ENCODE measurements around the gene KAT6B. TPM values are rescaled to one million over a fixed set of nuclear protein-coding genes. Genes with fewer than 3 reads are reported as not detected.
"Not testable (repeated sequence)": the region's sequence is repeated elsewhere in the genome, so short reads cannot be mapped to it uniquely, and the experiment has no call there.

Gene KAT6B
- total RNA-seq, 1 donor from 2014 or later, result 47.1 TPM

GRCh38 chr10:75038335-75038734, 211.9 kb downstream of the KAT6B start:
- peak; percentile 69 for ATAC-seq
- DNase-seq, result peak; percentile 73
- intact Hi-C loops (cut with micrococcal nuclease), result no loop called here

- intact Hi-C loops (cut with micrococcal nuclease), result no loop called here
- DNase-seq (no peak), ATAC-seq (no peak)
These were observed 214.2 kb downstream of the KAT6B start for GRCh38 chr10:75040576-75040975.

DNA sequence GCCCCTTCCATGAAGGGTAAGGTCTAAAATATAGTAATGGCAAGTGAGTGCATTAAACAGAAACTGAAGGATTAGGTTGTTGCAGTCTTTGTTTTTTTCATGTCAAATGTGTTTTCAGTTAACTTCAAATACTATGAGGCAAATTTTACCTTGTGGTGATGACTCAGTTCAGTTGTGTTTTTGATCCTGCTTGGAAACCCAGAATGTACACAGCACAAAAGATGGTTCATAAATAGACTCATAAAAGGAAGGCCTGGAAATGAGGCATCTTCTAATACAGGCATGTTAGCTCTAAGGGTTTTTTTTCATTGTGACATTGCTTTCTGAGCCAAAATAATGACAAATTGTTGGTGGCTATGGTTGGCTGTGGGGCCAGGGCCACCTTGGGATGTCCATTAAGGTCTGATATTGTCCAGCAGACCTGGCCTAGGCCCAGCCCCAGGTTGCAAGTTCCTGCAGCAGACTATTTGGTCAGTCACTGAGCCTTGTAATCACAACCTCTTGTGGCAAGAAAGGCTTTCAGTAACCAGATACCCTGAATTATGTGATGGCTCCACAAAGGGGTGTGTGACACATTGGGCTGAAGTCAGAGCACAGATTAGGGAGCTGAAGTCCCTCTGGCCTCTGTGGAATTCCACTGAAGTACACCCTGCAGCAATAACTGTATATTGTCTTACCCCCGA, 216.0 kb downstream of the KAT6B start:
- intact Hi-C loops (cut with micrococcal nuclease), result no loop called here
- ATAC-seq (no peak), DNase-seq (no peak)

DNA sequence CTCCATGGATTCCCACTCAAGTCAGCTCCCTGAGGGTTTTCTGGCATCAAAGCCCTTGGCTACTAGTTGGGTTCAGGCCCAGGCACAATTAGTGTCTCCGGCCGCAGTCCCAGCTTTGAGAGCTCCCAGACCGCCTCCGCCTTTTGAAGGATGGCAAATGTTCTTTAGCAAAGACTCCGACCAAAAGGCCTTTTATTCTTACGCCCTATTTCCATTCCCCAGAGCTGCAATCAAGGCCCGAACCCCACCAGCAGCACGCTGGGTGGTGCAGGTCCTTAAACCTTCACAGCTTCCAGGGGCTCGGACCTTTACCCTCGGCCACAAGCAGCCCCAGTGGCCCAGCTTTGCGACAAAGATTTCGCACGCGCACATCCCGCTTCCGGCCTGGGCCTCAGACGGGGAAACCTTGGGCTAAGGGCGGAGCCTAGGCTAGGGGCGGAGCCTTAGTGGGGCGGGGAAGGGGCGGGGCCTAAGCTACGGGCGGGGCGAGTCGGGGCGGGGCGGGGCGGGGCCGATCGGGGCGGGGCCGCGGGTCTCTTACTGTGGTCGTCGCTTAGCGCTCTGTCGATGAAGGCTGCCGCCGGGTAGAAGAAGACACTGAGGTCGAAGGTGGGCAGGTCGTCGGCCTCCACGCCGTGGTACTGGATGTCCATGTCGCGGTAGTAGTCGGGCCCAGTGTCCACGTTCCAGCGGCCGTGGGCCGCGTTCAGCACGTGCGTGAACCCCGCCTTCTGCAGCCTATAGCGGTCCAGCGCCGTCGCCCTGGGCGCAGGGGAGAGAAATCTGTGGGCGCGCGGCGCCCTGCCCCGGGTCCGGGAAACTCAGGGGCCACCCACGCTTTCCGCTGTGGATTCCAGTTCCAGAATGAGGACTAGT, 217.1 kb downstream of the KAT6B start:
- intact Hi-C loops (cut with micrococcal nuclease), result no loop called here
- no peak for ATAC-seq
- DNase-seq, result no peak

GRCh38 chr10:75048669-75049098, 222.3 kb downstream of the KAT6B start:
- intact Hi-C loops (cut with micrococcal nuclease), result no loop called here
- no peak for ATAC-seq
- DNase-seq, result no peak

GRCh38 chr10:75049316-75050148, 223.1 kb downstream of the KAT6B start:
- no peak for DNase-seq
- intact Hi-C loops (cut with micrococcal nuclease), result no loop called here
- peak; percentile 27 for ATAC-seq

DNA sequence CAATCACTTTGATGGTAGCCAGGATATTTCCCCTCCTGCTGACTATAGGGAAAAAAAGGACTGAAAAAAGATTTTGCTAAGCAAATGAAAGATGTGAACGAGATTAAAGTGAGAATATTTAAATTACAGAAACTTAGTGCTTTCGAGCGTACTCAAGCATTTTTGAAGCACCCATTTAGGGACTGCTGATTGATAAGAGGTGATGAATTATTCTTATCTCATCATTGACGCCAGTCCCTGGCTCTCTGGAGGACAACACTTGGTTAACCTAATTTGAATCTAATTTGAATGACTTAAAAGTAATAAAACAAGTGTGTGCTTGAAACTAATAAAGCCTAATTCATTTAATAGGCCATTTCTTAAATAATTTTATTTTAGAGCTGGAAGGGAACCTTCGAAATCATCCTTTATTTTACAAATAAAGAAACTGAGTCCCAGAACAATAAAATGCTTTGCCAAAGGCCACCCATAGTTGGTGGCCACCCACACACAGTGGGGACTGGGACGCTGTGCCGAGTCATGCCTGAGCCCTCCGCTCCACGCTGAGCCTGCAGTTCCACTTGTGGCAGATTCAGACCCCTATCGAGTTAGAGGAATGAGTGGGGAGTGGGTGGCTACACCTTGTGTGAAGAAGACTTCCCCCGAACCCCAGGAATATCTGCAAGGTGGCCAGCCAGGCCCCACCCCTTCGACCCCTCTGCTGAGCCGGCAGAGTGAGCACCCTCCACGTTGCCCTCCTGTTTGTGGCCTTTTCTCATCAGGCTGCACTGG, 223.9 kb downstream of the KAT6B start:
- DNase-seq, result no peak
- intact Hi-C loops (cut with micrococcal nuclease), result no loop called here
- no peak for ATAC-seq

DNA sequence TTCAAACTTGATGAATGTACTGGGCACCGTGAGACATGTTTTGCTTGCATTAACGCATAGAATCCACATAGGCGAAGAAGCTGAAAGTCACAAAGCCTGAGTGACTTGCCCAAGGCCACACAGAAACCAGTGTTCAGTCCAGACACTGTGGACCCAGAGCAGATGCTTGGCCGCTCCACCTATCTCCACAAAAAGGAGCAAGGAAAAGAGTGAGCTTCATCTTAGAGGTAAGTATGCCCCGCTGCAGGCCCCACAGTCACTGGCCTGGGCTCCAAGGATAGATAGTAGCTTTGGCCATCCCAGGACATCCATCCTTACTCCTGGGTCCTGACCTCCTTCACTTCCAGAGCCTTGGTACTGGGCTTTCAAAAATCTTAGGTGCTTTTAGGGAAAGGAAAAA, 224.9 kb downstream of the KAT6B start:
- intact Hi-C loops (cut with micrococcal nuclease), result no loop called here
- no peak for DNase-seq
- ATAC-seq, result no peak

GRCh38 chr10:75055896-75056406, 229.6 kb downstream of the KAT6B start:
- DNase-seq; intact Hi-C loops (cut with micrococcal nuclease); ATAC-seq: not testable (repeated sequence)

DNA sequence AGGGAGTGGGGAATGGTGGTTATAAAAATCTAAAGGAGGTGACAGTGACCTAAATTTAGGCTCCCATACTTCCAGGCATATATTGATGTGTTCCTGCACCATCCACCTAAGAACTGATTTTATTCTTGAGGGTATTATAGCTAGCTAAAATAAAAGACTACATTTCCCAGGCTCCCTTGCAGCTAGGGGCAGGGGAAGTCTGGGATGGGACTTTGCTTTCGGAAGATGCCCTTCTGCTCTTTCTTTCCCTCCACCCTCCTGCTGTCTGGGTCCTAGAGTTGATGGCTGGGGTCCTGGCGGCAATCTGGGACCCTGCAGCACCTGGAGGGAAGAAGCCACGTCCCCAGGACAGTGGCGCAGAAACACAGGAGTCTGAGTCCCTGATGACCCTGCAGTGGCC, 231.3 kb downstream of the KAT6B start:
- ATAC-seq, result no peak

GRCh38 chr10:75058161-75058560, 231.8 kb downstream of the KAT6B start:
- intact Hi-C loops (cut with micrococcal nuclease), result no loop called here
- ATAC-seq (no peak), DNase-seq (no peak)

More for the DNA sequence above, 231.3 kb downstream of the KAT6B start:
- intact Hi-C loops (cut with micrococcal nuclease), result no loop called here
- no peak for DNase-seq

DNA sequence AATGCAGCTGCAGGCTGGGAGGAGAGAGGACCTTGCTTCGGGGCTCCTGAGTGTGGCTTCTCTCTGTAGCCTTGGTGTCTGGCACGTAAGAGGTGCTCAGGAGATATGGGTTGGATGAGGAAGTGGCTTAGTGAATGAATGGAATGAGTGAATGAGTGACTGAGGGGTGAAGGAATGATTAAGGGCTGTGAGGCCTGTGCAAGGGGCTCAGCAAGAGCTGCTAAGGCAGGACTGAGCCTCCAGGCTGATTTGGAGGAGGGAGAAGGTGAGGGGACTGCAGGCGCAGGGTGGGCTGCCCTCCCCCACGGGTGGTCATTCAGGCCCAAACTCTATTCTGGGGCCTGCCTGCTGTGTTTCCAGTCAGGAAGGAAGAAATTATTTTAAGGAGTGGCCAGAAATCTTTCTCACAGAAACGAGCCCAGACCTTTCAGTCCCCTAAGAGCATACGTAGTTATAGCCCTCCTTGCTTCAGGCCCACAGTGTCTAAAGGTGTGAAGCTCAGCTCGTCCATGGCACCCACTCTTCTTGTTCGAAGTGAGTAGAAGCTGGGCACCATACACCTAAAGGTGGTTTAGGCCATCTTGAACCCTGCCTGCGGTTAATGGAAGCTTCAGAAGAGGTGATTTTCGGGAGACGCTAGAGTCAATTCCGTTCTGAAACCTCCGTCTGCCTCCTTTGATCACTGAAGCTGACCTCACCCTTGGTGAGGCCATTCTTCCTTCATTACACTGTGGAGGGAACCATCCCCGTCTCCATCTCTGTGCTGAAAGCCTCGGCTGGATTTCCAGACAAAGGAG, 235.5 kb downstream of the KAT6B start:
- no peak for ATAC-seq
- no peak for DNase-seq
- intact Hi-C loops (cut with micrococcal nuclease), result no loop called here

DNA sequence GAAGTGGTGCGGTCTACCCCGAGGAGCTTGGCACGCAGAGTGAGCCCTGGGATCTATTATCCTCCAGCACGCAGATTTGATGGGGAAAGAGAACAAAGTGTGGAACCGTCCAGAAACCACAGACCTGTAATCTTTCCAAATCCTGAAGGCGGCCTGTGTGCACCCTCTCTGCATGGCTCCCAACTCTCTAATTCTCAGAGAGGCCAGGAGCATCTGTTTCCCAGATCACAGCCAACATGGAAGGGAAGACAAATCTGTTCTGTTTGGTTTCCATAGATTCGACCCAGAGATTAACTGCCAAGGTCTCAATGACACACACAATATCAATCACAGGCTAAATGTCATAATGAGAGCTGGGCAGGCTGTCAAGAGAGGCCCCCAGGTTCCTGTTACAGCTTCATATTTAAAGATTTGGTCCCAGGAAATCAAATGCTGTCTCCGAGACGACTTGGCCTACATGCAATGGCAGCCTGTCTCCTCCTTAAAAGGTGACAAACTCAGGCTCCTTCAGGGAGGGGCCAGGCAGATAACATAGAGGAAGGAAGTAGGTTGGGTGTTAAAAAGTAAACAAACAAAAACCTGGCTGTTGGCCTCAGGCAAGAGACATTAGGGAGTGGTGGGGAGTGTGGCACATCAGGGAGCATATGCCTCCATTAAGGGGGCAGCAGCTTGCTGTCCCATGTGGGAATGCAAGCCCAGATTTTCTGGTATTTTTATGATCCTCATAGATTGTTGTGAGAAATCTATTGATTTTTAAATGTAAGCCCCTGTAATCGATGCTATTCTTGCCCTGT, 236.3 kb downstream of the KAT6B start:
- intact Hi-C loops (cut with micrococcal nuclease), result no loop called here
- peak; percentile 64 for ATAC-seq
- no peak for DNase-seq

GRCh38 chr10:75063461-75064230, 237.2 kb downstream of the KAT6B start:
- no peak for ATAC-seq
- DNase-seq, result no peak
- intact Hi-C loops (cut with micrococcal nuclease), result no loop called here

DNA sequence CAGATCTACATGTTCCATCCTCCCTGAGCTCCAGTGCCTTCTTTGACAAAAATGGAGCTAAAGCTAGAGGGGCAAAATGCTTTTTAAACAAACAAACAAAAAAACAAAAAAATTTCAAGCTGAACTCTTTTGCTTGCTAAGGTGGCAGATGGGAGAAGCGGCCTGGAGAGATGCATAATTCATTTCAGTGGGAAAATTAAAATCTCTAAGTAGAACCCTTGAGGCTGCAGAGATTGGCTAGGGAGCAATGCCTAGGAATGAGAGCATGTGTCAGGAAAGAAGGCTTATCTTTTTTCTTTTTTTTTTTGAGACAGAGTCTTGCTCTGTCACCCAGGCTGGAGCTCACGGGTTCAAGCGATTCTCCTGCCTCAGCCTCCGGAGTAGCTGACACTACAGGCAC, 238.7 kb downstream of the KAT6B start:
- DNase-seq, result no peak
- ATAC-seq, result no peak
- intact Hi-C loops (cut with micrococcal nuclease), result no loop called here

DNA sequence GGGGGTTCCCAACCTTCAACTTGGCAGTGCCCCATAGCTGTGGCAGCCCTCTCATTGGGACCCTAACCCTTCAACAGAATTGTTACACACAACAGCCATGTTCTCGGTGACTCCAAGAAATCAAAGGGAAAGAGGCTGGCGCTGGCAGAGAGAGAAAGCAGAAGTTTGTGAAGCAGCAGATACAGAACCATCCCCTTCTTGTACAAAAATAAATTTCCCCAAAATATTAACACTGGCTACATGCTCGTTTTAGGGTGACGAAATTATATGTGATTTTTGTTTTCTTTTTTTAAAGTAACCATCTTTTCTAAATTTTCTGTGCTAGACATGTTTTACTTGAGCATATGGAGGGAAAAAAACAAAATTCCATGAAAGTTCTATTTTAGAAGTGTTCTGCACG, 239.9 kb downstream of the KAT6B start:
- no peak for ATAC-seq

DNA sequence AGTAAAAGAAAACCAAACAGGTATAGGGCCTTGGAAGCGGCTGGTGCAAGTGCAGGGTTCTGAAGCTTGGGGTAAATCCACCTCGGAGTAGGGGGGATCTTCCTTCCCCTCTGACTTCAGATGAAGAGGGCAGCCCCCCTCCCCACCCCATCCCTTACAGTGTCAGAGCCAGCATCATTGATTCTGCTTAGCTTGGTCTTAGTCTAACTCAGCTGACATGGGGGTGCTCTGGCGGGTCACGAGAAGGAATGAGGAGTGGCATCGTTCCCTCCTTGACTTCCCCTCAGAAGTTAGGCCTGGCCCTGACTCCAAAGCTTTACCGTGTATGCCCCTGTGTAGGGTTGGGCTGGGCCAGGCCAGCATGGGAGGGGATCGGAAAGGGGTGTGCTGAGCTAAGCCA, 240.9 kb downstream of the KAT6B start:
- ATAC-seq (no peak), DNase-seq (no peak)
- intact Hi-C loops (cut with micrococcal nuclease), result no loop called here

More for the DNA sequence above, 239.9 kb downstream of the KAT6B start:
- no peak for DNase-seq
- intact Hi-C loops (cut with micrococcal nuclease), result no loop called here
